ENCODE results near the gene PCSK5.

DNA sequence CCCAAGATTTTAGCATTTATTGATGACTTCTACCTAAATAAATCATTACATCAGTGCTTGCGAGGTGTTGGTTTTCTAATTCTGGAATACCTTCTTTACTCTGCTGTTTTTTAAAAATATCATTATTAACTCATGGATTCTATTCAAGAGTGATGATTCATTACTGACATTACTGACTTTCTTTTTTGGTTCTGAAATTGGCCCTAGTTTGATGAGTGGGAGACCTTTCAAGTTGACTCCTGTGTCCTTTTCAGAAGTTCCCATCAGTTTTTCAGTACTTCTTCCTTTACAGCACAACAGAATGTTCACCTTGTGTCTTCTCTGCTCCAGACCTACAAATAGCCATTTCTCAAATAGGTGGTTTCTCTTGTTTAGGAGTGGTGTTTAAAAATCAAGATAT is 114.1 kb downstream of the PCSK5 start:
- no peak for TF ChIP-seq POLR2A (IDR thresholded peaks at IDR 0.05; ENCODE audit: low read depth)
- TF ChIP-seq CTCF (IDR thresholded peaks at IDR 0.05), result no peak
- no peak for TF ChIP-seq POLR2AphosphoS5 (IDR thresholded peaks at IDR 0.05)
- no peak for TF ChIP-seq EP300 (IDR thresholded peaks at IDR 0.05)
